ENCODE data around the gene CLDND1.
"Not testable (repeated sequence)": the region's sequence is repeated elsewhere in the genome, so short reads cannot be mapped to it uniquely, and the experiment has no call there.

The CLDND1 gene

GRCh38 chr3:98522544-98523281, at the start of gene CLDND1:
Gene CLDND1 (minus strand): TSS chr3:98522902. CDS start chr3:98521424, 1,478 bp downstream.
- DNase-seq (ENCODE audit: low read depth, low spot score) = peak; percentile 88

- no peak for DNase-seq (ENCODE audit: low read depth, low spot score)
Measured at GRCh38 chr3:98568402-98568801, 45.7 kb upstream of the CLDND1 start.

DNA sequence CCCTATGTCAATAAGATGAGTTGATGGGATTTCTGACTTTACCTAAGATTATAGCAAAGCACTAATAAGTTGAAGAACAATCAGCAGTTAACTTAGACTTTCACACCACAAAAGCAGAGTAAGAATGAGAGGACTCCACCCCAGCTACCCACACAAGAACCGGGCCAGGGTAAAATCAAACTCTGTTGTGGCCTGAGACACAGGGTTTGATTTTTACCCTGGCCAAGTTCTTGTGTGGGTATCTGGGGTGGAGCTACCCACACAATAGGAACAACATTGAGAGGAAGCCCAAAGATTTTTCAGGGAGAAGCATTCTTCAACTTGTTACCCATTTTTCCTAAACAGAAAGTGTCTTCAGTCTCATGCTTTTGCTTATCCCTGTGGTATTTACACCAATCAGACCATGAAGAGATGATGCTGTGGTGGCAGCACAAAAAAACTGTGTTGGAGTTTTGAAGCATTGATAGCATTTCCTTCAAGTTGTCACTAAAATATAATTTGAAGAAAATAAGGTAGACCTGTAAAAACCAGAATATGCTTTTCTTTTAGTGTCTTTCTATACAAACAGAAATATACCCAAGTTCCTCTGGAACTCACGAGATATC, 45.1 kb upstream of the CLDND1 start:
- no peak for DNase-seq (ENCODE audit: low read depth, low spot score)

- DNase-seq (ENCODE audit: low read depth, low spot score) = no peak
Measured at GRCh38 chr3:98565843-98566242, 43.1 kb upstream of the CLDND1 start.

DNA sequence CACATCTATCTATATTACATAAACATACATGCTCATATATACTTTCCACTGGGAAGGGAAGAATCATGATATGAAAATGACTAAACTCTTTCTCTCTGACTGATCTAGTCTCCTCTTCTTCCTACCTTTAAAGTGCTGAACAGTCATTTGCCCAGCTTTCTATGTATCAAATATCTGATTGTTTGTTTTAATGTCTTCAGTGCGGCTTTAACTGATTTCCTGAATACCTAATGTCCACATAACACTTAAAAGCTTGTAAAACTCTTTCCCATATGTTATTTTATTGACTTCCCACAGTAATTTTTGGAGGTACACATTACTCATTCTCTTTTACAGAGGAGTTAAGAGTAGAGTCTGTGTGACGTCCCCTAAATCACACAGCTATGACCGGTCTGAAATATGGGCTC, 42.5 kb upstream of the CLDND1 start:
- no peak for DNase-seq (ENCODE audit: low read depth, low spot score)

- no peak for DNase-seq (ENCODE audit: low read depth, low spot score)
Measured at GRCh38 chr3:98564282-98565005, 41.7 kb upstream of the CLDND1 start.

DNA sequence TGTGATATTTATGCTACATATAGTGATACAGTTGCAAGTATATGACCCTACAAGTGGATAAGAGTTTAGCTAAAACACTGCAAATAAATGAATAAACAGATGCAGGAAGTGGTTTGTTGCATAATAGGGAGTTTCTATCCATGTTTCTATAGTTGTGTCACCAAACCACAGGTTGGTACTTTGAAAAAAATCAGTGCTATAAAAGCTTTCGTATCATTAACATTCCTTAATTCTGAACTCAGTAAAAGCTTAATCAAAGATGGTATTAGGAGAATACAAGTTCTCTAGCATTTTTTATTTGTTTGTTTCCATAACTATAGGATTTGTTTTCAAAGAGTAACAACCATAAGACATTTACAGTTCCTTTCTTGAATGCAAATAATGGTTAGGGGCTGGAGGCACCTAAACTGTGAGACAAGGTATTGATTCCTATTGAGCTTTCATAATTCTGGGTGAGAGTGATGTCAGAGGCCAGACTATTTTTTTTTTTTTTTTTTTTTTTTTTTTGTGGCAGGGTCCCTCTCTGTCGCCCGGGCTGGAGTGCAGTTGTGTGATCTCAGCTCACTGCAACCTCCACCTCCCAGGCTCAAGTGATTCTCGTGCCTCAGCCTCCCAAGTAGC, 41.1 kb upstream of the CLDND1 start:
- DNase-seq (ENCODE audit: low read depth, low spot score) = no peak

- DNase-seq (ENCODE audit: low read depth, low spot score) = no peak
Measured at GRCh38 chr3:98561727-98562521, 39.2 kb upstream of the CLDND1 start.

DNA sequence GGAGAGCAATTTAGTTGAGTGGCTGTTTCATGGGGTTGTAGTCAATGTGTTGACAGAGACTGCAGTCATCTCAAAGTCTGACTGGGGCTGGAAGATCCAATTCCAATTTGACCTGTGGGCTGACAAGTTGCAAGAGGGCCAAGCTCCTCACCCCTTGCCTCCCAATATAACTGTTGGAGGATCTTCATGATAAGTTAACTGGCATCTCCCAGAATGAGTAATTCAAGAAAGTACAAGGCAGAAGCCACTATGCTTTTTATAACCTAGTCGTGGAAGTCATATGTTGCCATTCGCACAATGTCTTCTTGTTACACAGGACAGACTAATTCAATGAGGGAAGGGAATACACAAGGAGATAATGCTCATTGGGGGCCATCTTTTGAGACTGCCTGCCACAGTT, 38.2 kb upstream of the CLDND1 start:
- no peak for DNase-seq (ENCODE audit: low read depth, low spot score)

- not testable (repeated sequence) for DNase-seq (ENCODE audit: low read depth, low spot score)
Measured at GRCh38 chr3:98559769-98560168, 37.1 kb upstream of the CLDND1 start.

- DNase-seq (ENCODE audit: low read depth, low spot score) = no peak
Measured at GRCh38 chr3:98558100-98558827, 35.6 kb upstream of the CLDND1 start.

GRCh38 chr3:98557324-98558010, 34.8 kb upstream of the CLDND1 start:
- no peak for DNase-seq (ENCODE audit: low read depth, low spot score)

- peak; percentile 41 for DNase-seq (ENCODE audit: low read depth, low spot score)
Measured at GRCh38 chr3:98556164-98557130, 33.7 kb upstream of the CLDND1 start.

- DNase-seq (ENCODE audit: low read depth, low spot score) = no peak
Measured at GRCh38 chr3:98555025-98555379, 32.3 kb upstream of the CLDND1 start.

GRCh38 chr3:98554580-98554979, 31.9 kb upstream of the CLDND1 start:
- DNase-seq (ENCODE audit: low read depth, low spot score) = no peak

DNA sequence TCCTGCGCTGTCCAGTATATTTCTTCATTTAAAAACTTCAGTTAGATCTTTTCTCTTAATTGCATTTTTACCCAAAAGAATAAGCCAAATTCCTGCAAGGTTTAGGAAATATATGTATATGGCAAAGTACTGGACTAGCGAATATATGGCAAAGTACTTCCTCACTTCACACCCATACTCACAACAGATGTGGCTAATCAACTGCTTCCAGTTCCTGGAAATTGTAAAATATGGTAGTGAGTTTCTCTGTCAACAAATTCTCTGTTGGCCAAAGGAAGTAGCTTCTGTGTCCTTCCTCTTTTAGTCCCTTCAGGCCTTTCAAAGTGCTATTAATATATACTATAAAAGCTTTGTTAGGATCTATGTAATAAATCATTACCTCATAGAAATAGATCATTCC, 31.1 kb upstream of the CLDND1 start:
- no peak for DNase-seq (ENCODE audit: low read depth, low spot score)

- DNase-seq (ENCODE audit: low read depth, low spot score) = no peak
Measured at GRCh38 chr3:98553021-98553563, 30.4 kb upstream of the CLDND1 start.

- no peak for DNase-seq (ENCODE audit: low read depth, low spot score)
Measured at GRCh38 chr3:98552232-98553020, 29.7 kb upstream of the CLDND1 start.
